Effector memory CD4-positive, alpha-beta T cell (primary cell): ENCODE results near the gene GNPTAB.

ENCODE experiments used
- DNase-seq, 3 donors: peaks; one replicate each; pipeline ENCODE4 v3.0.0-alpha.2; 2020
- H3K27ac ChIP-seq: 2 replicates; pipeline ENCODE4 v1.7.0; 2013; ENCODE audit warnings: mild to moderate bottlenecking, low read length, moderate library complexity; ENCODE audit not compliant: insufficient read depth, poor library complexity, severe bottlenecking
- H3K27me3 ChIP-seq: replicated peaks from 2 replicates; pipeline ENCODE4 v1.7.0; 2013; ENCODE audit warnings: mild to moderate bottlenecking, low read length; ENCODE audit not compliant: insufficient read depth, control insufficient read depth, poor library complexity, severe bottlenecking
- H3K36me3 ChIP-seq: 2 replicates; pipeline ENCODE4 v1.7.0; 2013; ENCODE audit warnings: mild to moderate bottlenecking, low read length, moderate library complexity; ENCODE audit not compliant: control insufficient read depth, insufficient read depth
- H3K4me1 ChIP-seq: 2 replicates; pipeline ENCODE4 v1.7.0; 2013; ENCODE audit warnings: low read length, mild to moderate bottlenecking; ENCODE audit not compliant: control insufficient read depth, insufficient read depth, poor library complexity, severe bottlenecking
- H3K4me3 ChIP-seq: 2 replicates; pipeline ENCODE4 v1.7.0; 2013; ENCODE audit warnings: low read length, low read depth, mild to moderate bottlenecking; ENCODE audit not compliant: insufficient read depth, poor library complexity, severe bottlenecking
- H3K9me3 ChIP-seq: 2 replicates; pipeline ENCODE4 v1.7.0; 2013; ENCODE audit warnings: mild to moderate bottlenecking, low read length, moderate library complexity; ENCODE audit not compliant: control insufficient read depth

GNPTAB gene

GRCh38 chr12:101763246-101763931 is 67.4 kb downstream of the GNPTAB start:
- Histone ChIP-seq H3K4me1 (no peaks in the 10 kb centered on the region), H3K9me3 (no peaks in the 10 kb centered on the region), H3K27ac (no peak overlapping the region), H3K27me3 (no peaks in the 10 kb centered on the region), H3K4me3 (no peak overlapping the region), H3K36me3 (peaks cover 13% of the 10 kb centered on the region)
- DNase-seq, result no peak

DNA sequence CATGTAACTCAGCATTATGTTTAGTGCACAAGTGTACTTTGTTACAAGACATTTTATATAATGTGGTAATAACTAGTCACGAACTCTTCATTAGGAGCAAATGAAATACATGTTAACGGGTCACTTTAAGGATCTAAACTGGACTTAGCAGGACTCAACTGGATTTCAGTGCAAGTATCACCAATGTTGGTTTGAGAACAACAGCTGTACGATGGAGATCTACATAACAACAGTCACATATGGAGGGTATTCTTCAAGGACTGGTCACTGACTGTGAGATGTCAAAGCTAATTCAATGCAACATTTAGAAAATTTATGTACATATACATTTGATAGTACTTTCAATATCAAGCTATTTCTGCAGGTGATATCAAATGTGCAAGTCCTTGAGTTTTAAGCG is 69.0 kb downstream of the GNPTAB start:
- no peak overlapping the region for H3K4me3 ChIP-seq
- H3K36me3 ChIP-seq, result peaks cover 10% of the 10 kb centered on the region
- no peak for DNase-seq
- no peaks in the 10 kb centered on the region for H3K27me3 ChIP-seq
- H3K4me1 ChIP-seq, result no peaks in the 10 kb centered on the region
- H3K27ac ChIP-seq, result no peak overlapping the region
- H3K9me3 ChIP-seq, result no peaks in the 10 kb centered on the region

- H3K36me3 ChIP-seq, result peaks cover 10% of the 10 kb centered on the region
- DNase-seq, result no peak
- no peak overlapping the region for H3K27ac ChIP-seq
Observed at GRCh38 chr12:101761350-101761749, 69.4 kb downstream of the GNPTAB start.

DNA sequence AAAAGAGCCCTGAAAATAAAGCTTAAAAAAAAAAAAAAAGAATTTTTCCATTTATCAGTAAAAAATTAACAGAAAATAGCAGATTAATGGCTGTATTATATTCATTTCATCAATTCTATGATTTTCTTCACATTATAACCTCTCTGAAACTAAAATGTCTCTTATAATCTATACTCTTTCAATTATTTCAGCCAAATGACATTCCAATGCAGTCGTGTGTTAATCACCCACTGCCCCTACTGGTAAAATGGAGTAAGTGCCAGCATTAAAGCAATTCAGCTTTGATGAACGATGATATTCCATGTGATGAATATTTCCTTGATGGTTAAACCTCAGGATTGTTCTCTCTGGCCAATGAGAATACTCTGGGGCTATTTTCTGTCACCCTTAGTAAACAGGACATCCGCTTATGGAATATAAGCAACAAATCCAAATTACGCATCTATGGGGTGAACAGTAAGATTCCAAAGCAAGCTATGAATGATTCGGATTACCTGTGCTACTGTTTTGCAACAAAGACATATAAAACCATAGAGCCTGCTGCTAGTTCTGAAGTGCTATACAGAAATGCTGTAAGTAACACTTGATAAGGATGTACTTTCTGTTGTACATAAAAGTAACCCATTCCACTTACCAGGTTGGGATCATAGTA is 71.2 kb downstream of the GNPTAB start:
- H3K9me3 ChIP-seq, result no peaks in the 10 kb centered on the region
- H3K27me3 ChIP-seq, result no peaks in the 10 kb centered on the region
- H3K27ac ChIP-seq, result no peak overlapping the region
- no peaks in the 10 kb centered on the region for H3K4me1 ChIP-seq
- no peak overlapping the region for H3K4me3 ChIP-seq
- peaks cover 21% of the 10 kb centered on the region for H3K36me3 ChIP-seq
- DNase-seq, result no peak

More at GRCh38 chr12:101761350-101761749, 69.4 kb downstream of the GNPTAB start:
- no peaks in the 10 kb centered on the region for H3K4me1 ChIP-seq
- no peaks in the 10 kb centered on the region for H3K9me3 ChIP-seq
- no peak overlapping the region for H3K4me3 ChIP-seq
- no peaks in the 10 kb centered on the region for H3K27me3 ChIP-seq

DNA sequence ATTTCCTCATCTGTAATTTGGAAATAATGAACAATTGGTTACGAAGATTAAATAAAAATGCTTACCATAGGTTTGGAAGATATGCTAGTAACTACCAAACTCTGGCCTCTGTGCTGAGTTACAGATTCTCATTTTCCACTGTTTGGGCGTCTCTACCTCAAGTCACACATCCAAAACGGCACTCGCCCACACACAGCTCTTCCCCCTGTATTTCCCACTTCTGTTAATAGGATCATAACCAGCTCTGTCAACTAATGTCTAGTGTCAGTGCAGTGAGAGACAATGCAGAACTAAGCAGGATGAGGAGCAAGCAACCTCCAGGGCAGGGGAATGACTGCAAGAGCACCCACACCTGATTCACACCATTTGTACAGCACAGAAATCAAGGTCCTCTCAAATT is 80.6 kb downstream of the GNPTAB start:
- Histone ChIP-seq H3K36me3 (peaks cover 20% of the 10 kb centered on the region), H3K27me3 (no peaks in the 10 kb centered on the region), H3K27ac (no peak overlapping the region), H3K9me3 (no peaks in the 10 kb centered on the region), H3K4me1 (no peaks in the 10 kb centered on the region), H3K4me3 (no peak overlapping the region)
- DNase-seq, result no peak

GRCh38 chr12:101749657-101750056 is 81.1 kb downstream of the GNPTAB start:
- Histone ChIP-seq H3K27ac (no peak overlapping the region), H3K4me1 (no peaks in the 10 kb centered on the region), H3K9me3 (no peaks in the 10 kb centered on the region), H3K27me3 (no peaks in the 10 kb centered on the region), H3K4me3 (no peak overlapping the region), H3K36me3 (peaks cover 18% of the 10 kb centered on the region)
- DNase-seq, result no peak

DNA sequence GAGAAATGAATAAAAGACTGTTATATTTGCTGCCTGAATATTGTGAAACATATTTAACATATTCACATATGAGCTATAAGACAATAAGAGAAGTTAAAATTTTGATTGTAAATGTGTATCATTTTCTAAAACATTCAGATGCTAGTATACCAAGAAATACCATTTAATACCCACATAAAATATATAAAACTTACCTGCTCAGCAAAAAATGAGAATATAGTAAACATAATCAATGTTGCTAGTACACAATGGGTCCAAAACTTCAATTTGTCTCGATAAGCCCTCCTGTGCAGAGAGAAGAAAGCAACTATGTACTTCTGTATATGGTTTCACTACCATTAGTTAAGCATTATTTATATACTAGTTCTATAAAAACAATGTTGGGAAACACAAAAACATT is 81.9 kb downstream of the GNPTAB start:
- Histone ChIP-seq H3K27ac (no peak overlapping the region), H3K9me3 (no peaks in the 10 kb centered on the region), H3K4me3 (no peak overlapping the region), H3K27me3 (no peaks in the 10 kb centered on the region), H3K4me1 (no peaks in the 10 kb centered on the region), H3K36me3 (peaks cover 18% of the 10 kb centered on the region)
- DNase-seq, result no peak

- Histone ChIP-seq H3K36me3 (peaks cover 14% of the 10 kb centered on the region), H3K27me3 (no peaks in the 10 kb centered on the region), H3K4me3 (no peak overlapping the region), H3K9me3 (no peaks in the 10 kb centered on the region), H3K27ac (no peak overlapping the region), H3K4me1 (no peaks in the 10 kb centered on the region)
- DNase-seq, result no peak
Observed at GRCh38 chr12:101747697-101748096, 83.1 kb downstream of the GNPTAB start.

GRCh38 chr12:101746661-101747060 is 84.1 kb downstream of the GNPTAB start:
- Histone ChIP-seq H3K4me1 (no peaks in the 10 kb centered on the region), H3K36me3 (peaks cover 10% of the 10 kb centered on the region), H3K27me3 (no peaks in the 10 kb centered on the region), H3K4me3 (no peak overlapping the region), H3K27ac (no peak overlapping the region), H3K9me3 (no peaks in the 10 kb centered on the region)
- no peak for DNase-seq

GRCh38 chr12:101746196-101746595 is 84.6 kb downstream of the GNPTAB start:
- Histone ChIP-seq H3K9me3 (no peaks in the 10 kb centered on the region), H3K27me3 (no peaks in the 10 kb centered on the region), H3K4me1 (no peaks in the 10 kb centered on the region), H3K27ac (no peak overlapping the region), H3K4me3 (no peak overlapping the region), H3K36me3 (peaks cover 6% of the 10 kb centered on the region)
- DNase-seq, result no peak
